Measurements from ENCODE around the gene NUCB1. TPM values are rescaled to one million over a fixed set of nuclear protein-coding genes. Genes with fewer than 3 reads are reported as not detected.

NUCB1 gene
- total RNA-seq, 4 donors from 2014 or later = 83.9 to 162 (median 148) TPM

- in situ Hi-C loops (cut with MboI; ENCODE audit: low sequenced_read_pairs in 4 of 4) = loop anchor here in 1 of 4 donors (25.0 kb wide), 1 partner anchor 88 kb away; the partner anchor contains the start of genes PLEKHA4 and PPP1R15A
- Histone ChIP-seq H3K9me3 (no peaks in the 10 kb centered on the region), H3K36me3 (no peaks in the 10 kb centered on the region), H3K4me3 (no peak overlapping the region), H3K27me3 (no peaks in the 10 kb centered on the region), H3K4me1 (peaks cover 4 to 6% of the 10 kb centered on the region in 2 donors), H3K27ac (no peak overlapping the region)
- intact Hi-C loops (cut with DNase I; ENCODE audit: low total_unique reads) = loop anchor here (5.0 kb wide), 1 partner anchor 73 kb away; no protein-coding TSS in a partner anchor
- ATAC-seq = no peak
- TF ChIP-seq, protein P1, sequence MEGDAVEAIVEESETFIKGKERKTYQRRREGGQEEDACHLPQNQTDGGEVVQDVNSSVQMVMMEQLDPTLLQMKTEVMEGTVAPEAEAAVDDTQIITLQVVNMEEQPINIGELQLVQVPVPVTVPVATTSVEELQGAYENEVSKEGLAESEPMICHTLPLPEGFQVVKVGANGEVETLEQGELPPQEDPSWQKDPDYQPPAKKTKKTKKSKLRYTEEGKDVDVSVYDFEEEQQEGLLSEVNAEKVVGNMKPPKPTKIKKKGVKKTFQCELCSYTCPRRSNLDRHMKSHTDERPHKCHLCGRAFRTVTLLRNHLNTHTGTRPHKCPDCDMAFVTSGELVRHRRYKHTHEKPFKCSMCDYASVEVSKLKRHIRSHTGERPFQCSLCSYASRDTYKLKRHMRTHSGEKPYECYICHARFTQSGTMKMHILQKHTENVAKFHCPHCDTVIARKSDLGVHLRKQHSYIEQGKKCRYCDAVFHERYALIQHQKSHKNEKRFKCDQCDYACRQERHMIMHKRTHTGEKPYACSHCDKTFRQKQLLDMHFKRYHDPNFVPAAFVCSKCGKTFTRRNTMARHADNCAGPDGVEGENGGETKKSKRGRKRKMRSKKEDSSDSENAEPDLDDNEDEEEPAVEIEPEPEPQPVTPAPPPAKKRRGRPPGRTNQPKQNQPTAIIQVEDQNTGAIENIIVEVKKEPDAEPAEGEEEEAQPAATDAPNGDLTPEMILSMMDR (IDR thresholded peaks at IDR 0.05 in 4 of 5, conservative IDR thresholded peaks at IDR 0.05 in 1 of 5) = no peak
- TF ChIP-seq POLR2A (IDR thresholded peaks at IDR 0.05) = no peak
- no peak for DNase-seq
Measured at GRCh38 chr19:48950159-48950558, 50.0 kb downstream of the NUCB1 start.

- ATAC-seq = no peak
- no peak for DNase-seq
- Histone ChIP-seq H3K4me3 (no peak overlapping the region), H3K4me1 (peaks cover 9 to 12% of the 10 kb centered on the region in 2 donors), H3K9me3 (no peaks in the 10 kb centered on the region), H3K27me3 (no peaks in the 10 kb centered on the region), H3K36me3 (no peaks in the 10 kb centered on the region), H3K27ac (no peak overlapping the region)
- TF ChIP-seq POLR2A (IDR thresholded peaks at IDR 0.05) = no peak
- TF ChIP-seq, protein P1 (IDR thresholded peaks at IDR 0.05 in 4 of 5, conservative IDR thresholded peaks at IDR 0.05 in 1 of 5) = no peak
- intact Hi-C loops (cut with DNase I; ENCODE audit: low total_unique reads) = loop anchor here (5.0 kb wide), 1 partner anchor 74 kb away; no protein-coding TSS in a partner anchor
- in situ Hi-C loops (cut with MboI; ENCODE audit: low sequenced_read_pairs in 4 of 4) = loop anchor here in 1 of 4 donors (25.0 kb wide), 1 partner anchor 89 kb away; the partner anchor contains the start of genes PLEKHA4 and PPP1R15A
Measured at GRCh38 chr19:48950830-48951519, 50.9 kb downstream of the NUCB1 start.

DNA sequence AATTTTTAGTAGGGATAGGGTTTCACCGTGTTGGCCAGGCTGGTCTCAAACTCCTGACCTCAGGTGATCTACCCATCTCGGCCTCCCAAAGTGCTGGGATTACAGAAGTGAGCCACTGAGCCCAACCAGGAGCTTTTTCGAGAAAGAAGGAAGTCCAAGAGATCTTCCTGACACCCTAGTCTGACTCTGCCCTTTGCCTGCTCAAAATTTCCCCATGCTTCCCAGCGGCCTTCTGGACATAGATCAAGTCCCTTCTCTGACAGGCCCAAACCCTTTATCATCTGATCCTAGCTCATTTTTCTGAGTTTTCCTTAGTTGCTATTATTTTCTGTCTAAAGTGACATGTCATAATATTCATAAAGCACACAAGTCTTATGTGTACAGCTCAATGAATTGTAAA, 53.0 kb downstream of the NUCB1 start:
- no peak for DNase-seq
- Histone ChIP-seq H3K4me3 (no peak overlapping the region), H3K4me1 (peaks cover 9 to 12% of the 10 kb centered on the region in 2 donors), H3K27ac (no peak overlapping the region), H3K27me3 (no peaks in the 10 kb centered on the region), H3K9me3 (no peaks in the 10 kb centered on the region), H3K36me3 (no peaks in the 10 kb centered on the region)
- no peak for ATAC-seq
- intact Hi-C loops (cut with DNase I; ENCODE audit: low total_unique reads) (loop anchor here (5.0 kb wide), 1 partner anchor 76 kb away; no protein-coding TSS in a partner anchor), in situ Hi-C loops (cut with MboI; ENCODE audit: low sequenced_read_pairs in 4 of 4) (loop anchor here in 1 of 4 donors (25.0 kb wide), 1 partner anchor 91 kb away; the partner anchor contains the start of genes PLEKHA4 and PPP1R15A)
- TF ChIP-seq, protein P1 (IDR thresholded peaks at IDR 0.05 in 4 of 5, conservative IDR thresholded peaks at IDR 0.05 in 1 of 5) = no peak
- no peak for TF ChIP-seq POLR2A (IDR thresholded peaks at IDR 0.05)

GRCh38 chr19:48953990-48954594, 54.0 kb downstream of the NUCB1 start:
- peak overlapping the region; percentile 78 to 88 (median 84) for H3K4me3 ChIP-seq
- no peaks in the 10 kb centered on the region for H3K36me3 ChIP-seq
- peaks cover 9 to 12% of the 10 kb centered on the region in 2 donors for H3K4me1 ChIP-seq
- no peak for ATAC-seq
- intact Hi-C loops (cut with DNase I; ENCODE audit: low total_unique reads) (loop anchor here (5.0 kb wide), 1 partner anchor 77 kb away; no protein-coding TSS in a partner anchor), in situ Hi-C loops (cut with MboI; ENCODE audit: low sequenced_read_pairs in 4 of 4) (loop anchor here in 1 of 4 donors (25.0 kb wide), 1 partner anchor 92 kb away; the partner anchor contains the start of genes PLEKHA4 and PPP1R15A)
- H3K27me3 ChIP-seq = no peaks in the 10 kb centered on the region
- no peak for DNase-seq
- H3K9me3 ChIP-seq = no peaks in the 10 kb centered on the region
- TF ChIP-seq POLR2A (IDR thresholded peaks at IDR 0.05) = no peak
- TF ChIP-seq, protein P1 (IDR thresholded peaks at IDR 0.05 in 4 of 5, conservative IDR thresholded peaks at IDR 0.05 in 1 of 5) = no peak
- peak overlapping the region; percentile 72 to 88 (median 82) for H3K27ac ChIP-seq
